ENCODE data around the gene DNAJB11.
"Not testable (repeated sequence)": the region's sequence is repeated elsewhere in the genome, so short reads cannot be mapped to it uniquely, and the experiment has no call there.

Gene DNAJB11

DNA sequence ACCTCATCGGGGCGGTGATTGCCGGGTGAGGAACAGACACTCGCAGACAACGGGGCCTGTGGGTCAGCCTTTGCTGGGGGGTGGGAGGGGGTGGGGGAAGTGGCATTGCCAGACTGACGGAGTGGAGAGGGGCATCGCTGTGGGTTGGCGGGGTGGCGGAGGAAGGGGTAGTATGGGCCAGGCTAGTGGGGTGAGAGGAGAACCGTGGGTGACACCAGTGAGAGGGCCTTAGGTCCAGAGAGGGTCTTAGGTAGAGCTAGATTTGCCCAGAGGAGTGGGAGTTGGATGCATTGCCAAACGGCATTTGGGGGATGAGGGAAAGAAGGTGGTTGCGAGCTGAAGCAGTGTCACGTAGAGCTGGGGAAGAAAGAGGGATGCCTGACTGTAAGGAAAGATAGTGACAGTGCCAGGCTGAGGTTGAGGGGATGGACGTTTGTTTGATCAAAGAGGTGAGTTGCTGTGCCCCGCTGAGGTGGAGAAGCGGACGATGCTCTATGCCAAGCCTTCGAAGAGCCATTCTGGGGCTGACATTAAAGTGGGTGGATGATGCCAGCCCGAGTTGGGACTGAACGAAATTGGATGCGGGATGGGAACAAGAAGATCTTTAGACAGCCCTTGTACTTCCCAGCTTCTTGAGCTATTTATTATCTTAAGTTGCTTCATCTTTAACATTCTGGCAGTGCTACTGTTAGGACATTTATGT, 572 bp downstream of the DNAJB11 start:
- peak overlapping the region; percentile 96 for H3K4me3 Mint-ChIP-seq
- H3K27me3 Mint-ChIP-seq (ENCODE audit: low read depth), result no peaks in the 10 kb centered on the region
- H3K9me3 Mint-ChIP-seq, result no peaks in the 10 kb centered on the region
- H3K36me3 Mint-ChIP-seq (ENCODE audit: low read depth), result peaks cover 29% of the 10 kb centered on the region
- H3K4me1 Mint-ChIP-seq (ENCODE audit: low read depth), result peaks cover 51% of the 10 kb centered on the region
- H3K27ac Mint-ChIP-seq, result peak overlapping the region; percentile 99

DNA sequence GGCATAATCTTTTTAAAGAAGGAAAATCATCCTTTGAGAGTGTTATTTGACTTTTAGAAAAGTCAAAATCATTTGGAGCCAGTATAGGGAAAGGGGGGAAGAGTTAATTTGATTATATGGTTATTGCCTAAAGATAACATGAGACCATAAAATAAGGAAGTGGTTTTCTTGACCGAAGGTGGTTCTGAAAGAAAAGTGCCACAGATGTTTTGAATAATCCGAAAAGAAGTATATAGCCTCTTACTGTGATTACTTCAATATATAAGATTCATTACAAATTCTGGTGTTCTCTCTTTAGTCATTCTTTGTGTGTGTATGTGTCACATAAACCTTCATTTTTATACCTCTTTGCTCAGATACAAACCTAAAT, 1.1 kb downstream of the DNAJB11 start:
- Mint-ChIP-seq H3K36me3 (ENCODE audit: low read depth) (peaks cover 31% of the 10 kb centered on the region), H3K27me3 (ENCODE audit: low read depth) (no peaks in the 10 kb centered on the region), H3K4me1 (ENCODE audit: low read depth) (peaks cover 47% of the 10 kb centered on the region), H3K9me3 (no peaks in the 10 kb centered on the region), H3K27ac (peak overlapping the region; percentile 99), H3K4me3 (peak overlapping the region; percentile 96)

DNA sequence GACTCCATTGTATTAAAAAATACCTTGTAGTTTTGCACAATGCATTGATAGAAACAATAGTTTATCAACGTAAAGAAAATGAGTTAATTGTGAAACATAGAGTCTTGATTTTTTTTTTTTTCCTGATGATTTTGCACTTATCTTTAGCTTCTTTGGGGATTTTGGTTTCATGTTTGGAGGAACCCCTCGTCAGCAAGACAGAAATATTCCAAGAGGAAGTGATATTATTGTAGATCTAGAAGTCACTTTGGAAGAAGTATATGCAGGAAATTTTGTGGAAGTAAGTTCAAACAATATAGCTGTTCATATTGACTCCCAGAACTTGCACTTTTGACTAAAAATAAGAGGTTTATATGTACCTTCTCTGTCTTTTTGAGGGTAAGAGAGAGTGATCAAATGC, 7.0 kb downstream of the DNAJB11 start:
- H3K4me1 Mint-ChIP-seq (ENCODE audit: low read depth), result peaks cover 22% of the 10 kb centered on the region
- H3K36me3 Mint-ChIP-seq (ENCODE audit: low read depth), result peaks cover 49% of the 10 kb centered on the region
- no peaks in the 10 kb centered on the region for H3K9me3 Mint-ChIP-seq
- H3K27me3 Mint-ChIP-seq (ENCODE audit: low read depth), result no peaks in the 10 kb centered on the region
- H3K4me3 Mint-ChIP-seq, result no peak overlapping the region
- H3K27ac Mint-ChIP-seq, result no peak overlapping the region

DNA sequence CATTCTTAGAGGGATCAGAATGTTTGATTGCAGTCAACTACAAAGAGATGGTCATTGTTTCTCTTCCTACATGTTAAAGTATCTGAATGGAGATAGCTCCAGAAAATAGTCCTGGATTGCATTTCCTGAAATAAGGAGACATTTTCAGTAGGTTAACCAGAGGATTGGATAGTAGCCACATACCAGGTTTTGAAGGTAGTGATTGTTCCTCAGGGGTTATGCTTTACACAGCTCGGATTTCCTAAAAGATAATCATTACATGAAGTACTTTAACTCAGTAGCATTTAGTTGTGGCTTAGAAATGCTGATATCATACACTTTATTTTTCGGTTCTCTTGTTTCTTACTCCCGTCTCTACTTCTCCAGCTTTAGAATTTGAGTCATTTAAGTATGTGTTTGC, 10.3 kb downstream of the DNAJB11 start:
- Mint-ChIP-seq H3K27me3 (ENCODE audit: low read depth) (no peaks in the 10 kb centered on the region), H3K36me3 (ENCODE audit: low read depth) (peaks cover 51% of the 10 kb centered on the region), H3K9me3 (no peaks in the 10 kb centered on the region), H3K4me3 (no peak overlapping the region), H3K4me1 (ENCODE audit: low read depth) (peaks cover 10% of the 10 kb centered on the region), H3K27ac (no peak overlapping the region)

DNA sequence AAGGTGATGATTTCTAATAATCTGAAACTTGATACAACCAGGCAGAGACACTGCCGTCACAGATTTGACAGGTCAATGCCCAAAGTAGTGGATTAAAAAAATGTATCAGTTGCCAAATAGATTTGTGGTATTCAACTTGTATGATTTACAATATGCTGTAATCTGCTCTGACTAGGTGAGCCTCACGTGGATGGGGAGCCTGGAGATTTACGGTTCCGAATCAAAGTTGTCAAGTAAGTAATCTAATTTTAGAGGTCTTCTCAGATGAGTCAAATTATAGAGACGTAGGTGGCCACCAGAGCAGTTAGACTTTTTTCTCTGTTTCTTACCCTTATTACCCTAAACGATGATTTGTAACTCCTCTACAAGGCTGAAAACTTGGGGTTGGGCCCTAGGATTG, 12.0 kb downstream of the DNAJB11 start:
- Mint-ChIP-seq H3K4me3 (no peak overlapping the region), H3K27me3 (ENCODE audit: low read depth) (no peaks in the 10 kb centered on the region), H3K4me1 (ENCODE audit: low read depth) (peaks cover 5% of the 10 kb centered on the region), H3K27ac (no peak overlapping the region), H3K36me3 (ENCODE audit: low read depth) (peaks cover 53% of the 10 kb centered on the region), H3K9me3 (no peaks in the 10 kb centered on the region)

DNA sequence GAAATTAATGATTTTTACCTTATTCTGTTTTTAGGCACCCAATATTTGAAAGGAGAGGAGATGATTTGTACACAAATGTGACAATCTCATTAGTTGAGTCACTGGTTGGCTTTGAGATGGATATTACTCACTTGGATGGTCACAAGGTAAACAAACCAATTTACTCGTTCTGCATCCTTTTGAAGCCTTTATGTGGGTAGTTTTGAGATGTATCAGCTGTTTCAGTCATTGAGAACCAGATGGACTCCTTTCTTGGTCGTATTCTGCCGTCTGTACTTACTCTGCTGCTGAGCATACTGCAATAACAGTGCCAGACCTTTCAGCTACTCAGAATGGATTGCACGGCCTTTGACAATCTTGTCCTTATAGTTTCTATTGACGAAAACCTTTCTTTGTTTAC, 13.3 kb downstream of the DNAJB11 start:
- H3K27ac Mint-ChIP-seq, result no peak overlapping the region
- H3K9me3 Mint-ChIP-seq, result no peaks in the 10 kb centered on the region
- no peaks in the 10 kb centered on the region for H3K27me3 Mint-ChIP-seq (ENCODE audit: low read depth)
- H3K36me3 Mint-ChIP-seq (ENCODE audit: low read depth), result peaks cover 57% of the 10 kb centered on the region
- peaks cover 12% of the 10 kb centered on the region for H3K4me1 Mint-ChIP-seq (ENCODE audit: low read depth)
- H3K4me3 Mint-ChIP-seq, result no peak overlapping the region

DNA sequence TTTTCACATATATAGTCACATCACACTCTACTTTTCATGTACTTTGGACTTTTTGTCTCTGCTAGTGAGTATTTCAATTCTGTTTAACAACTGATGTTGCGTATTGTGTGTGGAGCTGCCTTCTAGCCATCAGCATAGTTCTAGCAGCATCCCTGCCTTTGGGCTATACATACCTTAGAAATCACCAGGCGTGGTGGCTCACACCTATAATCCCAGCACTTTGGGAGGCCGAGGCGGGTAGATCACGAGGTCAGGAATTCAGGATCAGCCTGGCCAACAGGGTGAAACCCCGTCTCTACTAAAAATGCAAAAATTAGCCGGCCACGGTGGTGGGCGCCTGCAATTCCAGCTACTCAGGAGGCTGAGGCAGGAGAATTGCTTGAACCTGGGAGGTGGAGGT, 15.7 kb downstream of the DNAJB11 start:
- H3K9me3 Mint-ChIP-seq; H3K27me3 Mint-ChIP-seq (ENCODE audit: low read depth); H3K27ac Mint-ChIP-seq; H3K4me3 Mint-ChIP-seq: not testable (repeated sequence)
- Mint-ChIP-seq H3K4me1 (ENCODE audit: low read depth) (peaks cover 23% of the 10 kb centered on the region), H3K36me3 (ENCODE audit: low read depth) (peaks cover 44% of the 10 kb centered on the region)

DNA sequence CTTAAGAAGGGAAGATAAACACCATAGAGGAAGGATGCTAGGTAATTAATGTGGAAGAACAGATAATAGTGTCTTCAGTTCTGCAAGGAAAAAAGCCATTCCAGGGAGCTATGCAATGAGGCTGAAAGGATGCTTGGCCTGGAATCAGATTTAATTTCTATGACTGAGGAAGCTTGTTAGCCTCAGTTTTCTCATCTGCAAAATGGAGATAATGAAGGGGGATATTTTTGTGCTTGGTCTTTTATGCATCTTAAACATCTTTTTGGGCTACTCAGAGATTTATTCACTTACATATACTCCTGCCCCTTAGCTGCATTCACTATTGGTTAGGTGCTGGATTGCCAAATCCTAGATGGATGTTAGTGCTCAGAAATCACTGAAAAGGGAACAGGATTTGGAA, 16.7 kb downstream of the DNAJB11 start:
- Mint-ChIP-seq H3K27me3 (ENCODE audit: low read depth) (no peaks in the 10 kb centered on the region), H3K4me1 (ENCODE audit: low read depth) (peaks cover 23% of the 10 kb centered on the region), H3K9me3 (no peaks in the 10 kb centered on the region), H3K4me3 (no peak overlapping the region), H3K36me3 (ENCODE audit: low read depth) (peaks cover 38% of the 10 kb centered on the region), H3K27ac (no peak overlapping the region)

DNA sequence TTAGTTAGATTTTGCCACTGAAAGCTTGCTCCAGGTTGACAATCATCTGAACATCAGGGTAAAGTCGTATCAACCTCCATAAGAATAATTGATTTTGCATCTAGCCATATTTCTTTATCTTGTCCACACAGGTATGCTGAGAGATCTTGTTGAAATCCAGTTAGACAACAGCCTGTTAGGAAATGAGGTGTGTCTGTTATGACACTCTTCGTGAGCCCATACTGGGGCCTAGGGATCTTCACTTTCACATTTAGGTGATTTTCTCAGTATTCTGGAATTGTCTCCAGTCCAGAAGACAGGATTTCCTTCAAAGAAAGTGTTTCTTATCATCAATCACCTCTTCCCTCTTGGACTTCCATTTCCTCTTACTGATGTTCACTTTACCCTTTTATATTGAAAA, 18.1 kb downstream of the DNAJB11 start:
- no peaks in the 10 kb centered on the region for H3K27me3 Mint-ChIP-seq (ENCODE audit: low read depth)
- H3K4me3 Mint-ChIP-seq, result no peak overlapping the region
- H3K27ac Mint-ChIP-seq, result no peak overlapping the region
- H3K9me3 Mint-ChIP-seq, result no peaks in the 10 kb centered on the region
- H3K4me1 Mint-ChIP-seq (ENCODE audit: low read depth), result peaks cover 20% of the 10 kb centered on the region
- peaks cover 26% of the 10 kb centered on the region for H3K36me3 Mint-ChIP-seq (ENCODE audit: low read depth)

DNA sequence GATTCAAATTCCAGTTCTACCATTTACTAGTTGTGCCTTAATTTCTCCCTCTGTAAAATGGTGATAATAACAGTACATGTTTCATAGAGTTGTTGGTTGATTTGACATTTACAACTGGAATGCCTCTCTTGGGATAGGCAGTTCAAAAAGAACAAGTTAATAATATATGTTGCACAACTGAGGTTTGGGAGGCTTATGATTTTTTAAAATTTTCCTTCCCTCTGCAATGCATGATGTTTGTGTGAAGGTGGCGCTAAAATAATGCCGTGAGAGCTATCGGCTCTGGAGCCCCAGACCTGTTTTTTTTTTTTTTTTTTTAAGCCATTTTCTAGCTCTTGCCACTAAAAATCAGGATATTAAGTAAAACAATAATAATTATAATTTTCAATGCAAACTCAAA, 18.6 kb downstream of the DNAJB11 start:
- Mint-ChIP-seq H3K4me3 (no peak overlapping the region), H3K36me3 (ENCODE audit: low read depth) (peaks cover 24% of the 10 kb centered on the region), H3K9me3 (no peaks in the 10 kb centered on the region), H3K27ac (no peak overlapping the region), H3K27me3 (ENCODE audit: low read depth) (no peaks in the 10 kb centered on the region), H3K4me1 (ENCODE audit: low read depth) (peaks cover 20% of the 10 kb centered on the region)

DNA sequence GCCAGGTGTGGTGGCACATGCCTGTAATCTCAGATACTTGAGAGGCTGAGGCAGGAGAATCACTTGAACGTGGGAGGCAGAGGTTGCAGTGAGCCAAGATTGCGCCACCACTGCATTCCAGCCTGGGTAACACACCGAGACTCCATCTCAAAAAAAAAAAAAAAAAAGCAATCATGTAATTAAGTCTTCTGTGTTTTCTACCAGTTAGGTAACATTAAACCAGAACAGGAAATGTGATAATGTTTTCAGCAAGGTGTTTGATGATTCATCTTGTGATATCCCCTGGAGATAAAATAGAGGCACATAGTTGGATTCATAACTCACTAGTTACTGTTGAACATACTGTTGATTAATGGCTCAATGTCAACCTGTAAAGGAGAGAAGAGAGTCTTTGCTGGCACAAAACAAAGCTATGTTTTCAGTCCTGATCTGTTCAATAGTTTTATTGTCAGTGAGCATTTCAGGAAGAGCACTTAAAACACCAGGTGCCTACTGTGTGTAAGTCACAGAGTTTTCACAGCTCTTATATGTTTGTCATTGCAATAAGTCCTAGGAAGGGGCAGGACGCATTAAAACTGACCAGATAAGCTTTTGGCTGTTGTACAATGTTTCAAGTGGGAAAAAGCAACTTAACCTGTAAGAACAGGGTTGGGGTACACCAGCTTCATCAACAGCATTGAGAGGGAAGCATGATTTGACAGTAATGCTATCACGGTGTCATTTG, 19.5 kb downstream of the DNAJB11 start:
- Mint-ChIP-seq H3K9me3 (no peaks in the 10 kb centered on the region), H3K36me3 (ENCODE audit: low read depth) (peaks cover 15% of the 10 kb centered on the region), H3K27me3 (ENCODE audit: low read depth) (no peaks in the 10 kb centered on the region), H3K27ac (no peak overlapping the region), H3K4me1 (ENCODE audit: low read depth) (peaks cover 20% of the 10 kb centered on the region), H3K4me3 (no peak overlapping the region)

DNA sequence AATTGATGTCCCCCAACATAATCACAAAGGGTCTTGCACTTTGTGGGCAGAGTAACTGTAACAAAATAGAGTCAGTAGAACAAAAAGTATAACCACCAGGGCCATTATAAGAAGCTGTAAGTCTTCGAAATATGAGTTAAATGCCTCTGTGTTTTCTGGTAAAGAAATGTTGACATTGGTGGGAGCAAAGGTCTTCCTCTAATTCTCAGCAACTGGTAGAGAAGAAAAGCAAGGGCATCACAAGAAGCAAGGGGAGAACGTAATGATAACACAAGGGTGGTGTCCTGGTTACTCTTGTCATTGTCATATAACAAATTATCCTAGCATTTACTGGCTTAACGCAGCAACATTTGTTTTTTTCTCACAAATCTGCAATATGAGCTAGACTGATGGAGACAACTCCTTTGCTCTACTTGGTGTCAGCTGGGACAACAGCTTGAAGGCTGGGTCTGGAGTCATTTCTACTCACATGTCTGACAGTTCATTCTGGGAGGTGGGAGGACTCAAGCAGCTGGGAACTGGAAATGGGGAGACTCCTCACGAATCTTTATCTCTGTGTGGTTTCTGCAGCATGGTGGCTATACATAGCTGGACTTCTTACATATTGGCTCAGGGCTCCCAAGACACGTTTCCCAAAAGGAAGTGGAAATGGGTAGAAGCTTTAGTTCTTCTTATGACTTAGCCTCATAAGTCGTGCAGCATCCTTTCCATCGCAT, 20.2 kb downstream of the DNAJB11 start:
- Mint-ChIP-seq H3K27me3 (ENCODE audit: low read depth) (no peaks in the 10 kb centered on the region), H3K4me3 (no peak overlapping the region), H3K9me3 (no peaks in the 10 kb centered on the region), H3K36me3 (ENCODE audit: low read depth) (peaks cover 11% of the 10 kb centered on the region), H3K27ac (no peak overlapping the region), H3K4me1 (ENCODE audit: low read depth) (peaks cover 20% of the 10 kb centered on the region)

DNA sequence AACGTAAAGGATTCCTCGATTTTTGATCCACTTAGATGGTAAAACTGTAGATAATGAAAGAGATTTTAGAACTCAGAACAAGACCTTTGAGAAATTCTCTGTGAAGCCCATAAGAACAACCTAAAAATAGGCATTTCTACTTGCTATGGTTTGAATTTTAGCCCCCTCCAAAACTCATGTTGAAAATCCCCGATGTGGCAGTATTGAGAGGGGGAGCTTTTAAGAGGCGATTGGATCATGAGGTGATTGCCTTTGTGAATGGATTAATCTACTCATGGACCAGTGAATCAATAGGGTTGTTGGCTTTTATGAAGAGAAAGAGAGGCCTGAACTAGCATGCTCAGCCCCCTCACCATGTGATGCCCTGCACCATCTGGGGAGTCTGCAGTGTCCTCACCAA, 22.2 kb downstream of the DNAJB11 start:
- Mint-ChIP-seq H3K36me3 (ENCODE audit: low read depth) (peaks cover 4% of the 10 kb centered on the region), H3K9me3 (no peaks in the 10 kb centered on the region), H3K27ac (no peak overlapping the region), H3K4me3 (no peak overlapping the region), H3K4me1 (ENCODE audit: low read depth) (peaks cover 20% of the 10 kb centered on the region), H3K27me3 (ENCODE audit: low read depth) (no peaks in the 10 kb centered on the region)

DNA sequence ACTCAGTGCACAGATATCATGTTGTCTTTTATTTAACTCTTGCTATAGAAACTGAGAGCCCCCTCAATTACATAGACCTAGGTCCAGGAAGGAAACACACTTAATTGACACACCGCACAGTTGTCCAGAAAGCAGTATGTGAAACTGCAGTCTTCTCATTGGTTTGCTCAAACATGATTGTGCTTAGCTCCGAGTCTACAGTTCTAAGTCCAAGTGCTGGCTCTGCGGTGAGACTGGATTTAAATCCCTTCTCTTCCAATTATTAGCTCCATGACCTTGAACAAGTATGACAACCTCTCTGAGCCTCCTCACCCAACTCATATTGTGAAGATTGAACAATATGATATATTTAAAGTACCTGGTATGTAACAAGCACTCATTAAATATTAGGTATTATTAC, 23.3 kb downstream of the DNAJB11 start:
- Mint-ChIP-seq H3K9me3 (no peaks in the 10 kb centered on the region), H3K27me3 (ENCODE audit: low read depth) (no peaks in the 10 kb centered on the region), H3K36me3 (ENCODE audit: low read depth) (no peaks in the 10 kb centered on the region), H3K4me1 (ENCODE audit: low read depth) (peaks cover 13% of the 10 kb centered on the region), H3K27ac (no peak overlapping the region), H3K4me3 (no peak overlapping the region)

DNA sequence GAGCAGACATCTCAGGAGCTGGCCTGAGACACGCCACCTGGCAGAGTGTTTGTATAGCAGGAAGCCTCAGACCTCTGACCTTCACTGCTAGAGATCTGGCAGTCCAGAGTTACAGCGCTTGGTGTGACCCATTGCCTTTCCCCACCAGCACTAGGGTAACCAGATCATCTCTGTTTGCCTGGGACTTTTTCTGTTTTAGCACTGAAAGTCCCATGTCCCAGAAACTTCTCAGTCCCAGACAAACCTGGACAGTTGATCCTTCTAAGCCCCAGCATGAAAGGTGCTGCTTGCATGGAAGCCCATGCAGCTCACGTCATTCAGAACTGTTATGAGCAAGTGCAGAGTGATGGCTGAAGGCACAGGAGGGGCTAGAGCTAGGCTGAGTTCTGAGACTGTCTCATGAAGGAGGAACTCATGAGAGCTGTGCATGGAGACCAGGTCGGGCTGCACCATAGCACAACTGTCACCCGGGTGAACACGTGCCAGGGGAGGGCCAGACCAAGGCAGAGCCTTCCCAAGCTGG, 24.1 kb downstream of the DNAJB11 start:
- Mint-ChIP-seq H3K36me3 (ENCODE audit: low read depth) (no peaks in the 10 kb centered on the region), H3K4me3 (no peak overlapping the region), H3K27ac (no peak overlapping the region), H3K9me3 (no peaks in the 10 kb centered on the region), H3K4me1 (ENCODE audit: low read depth) (peaks cover 10% of the 10 kb centered on the region), H3K27me3 (ENCODE audit: low read depth) (no peaks in the 10 kb centered on the region)

All from T-helper 1 cell treated with Interleukin-12 subunit alpha and Interleukin-12 subunit beta and Interleukin-4 antibody, amounts not matched to agents 30 μg/mL and 1 μg/mL, for 36 hours (primary cell).